Fibroblast of villous mesenchyme (primary cell): ENCODE data around the gene UBE3A. TPM values are rescaled to one million over a fixed set of nuclear protein-coding genes. Genes with fewer than 3 reads are reported as not detected.

Experiments
- DNase-seq: peaks from one replicate; pipeline ENCODE4 v3.0.0-alpha.2; 2010; ENCODE audit warnings: low read depth
- H3K4me3 ChIP-seq: 2 replicates; pipeline ENCODE4 v1.5.1; 2011; ENCODE audit warnings: low read depth, mild to moderate bottlenecking, low read length
- total RNA-seq: library from RNA; depleted of rRNA; stranded (reverse); fragments of >200 nt; gene quantifications from 2 replicates; pipeline ENCODE4 v1.2.3, GENCODE V29; 2012
- TF ChIP-seq, protein P1 (sequence below): IDR thresholded peaks from 2 replicates; pipeline ENCODE4 v1.5.1; 2012; ENCODE audit warnings: low read depth, mild to moderate bottlenecking, low read length; ENCODE audit not compliant: insufficient read depth

The UBE3A gene
- total RNA-seq, 1 donor: 96.7 TPM

DNA sequence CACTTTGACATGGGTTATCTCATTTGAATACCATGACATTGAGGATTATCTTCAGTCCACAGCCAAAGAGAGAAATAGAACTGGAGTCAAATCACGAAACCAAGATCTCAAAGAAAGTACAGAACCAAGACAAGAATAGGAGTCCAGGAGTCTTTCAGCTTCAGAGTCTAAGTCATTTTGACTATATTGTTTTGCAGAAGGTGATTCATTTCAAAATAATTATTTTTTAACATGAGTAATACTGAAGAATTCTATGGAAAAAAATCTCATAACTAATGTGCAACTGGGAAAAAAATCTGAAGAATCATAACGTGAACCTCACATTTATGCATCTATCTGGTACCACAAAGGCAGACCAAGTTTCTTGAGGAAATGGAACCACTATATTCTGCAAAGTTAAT is 60.3 kb downstream of the UBE3A start:
- no peak overlapping the region for H3K4me3 ChIP-seq
- DNase-seq: no peak
- TF ChIP-seq, protein P1, sequence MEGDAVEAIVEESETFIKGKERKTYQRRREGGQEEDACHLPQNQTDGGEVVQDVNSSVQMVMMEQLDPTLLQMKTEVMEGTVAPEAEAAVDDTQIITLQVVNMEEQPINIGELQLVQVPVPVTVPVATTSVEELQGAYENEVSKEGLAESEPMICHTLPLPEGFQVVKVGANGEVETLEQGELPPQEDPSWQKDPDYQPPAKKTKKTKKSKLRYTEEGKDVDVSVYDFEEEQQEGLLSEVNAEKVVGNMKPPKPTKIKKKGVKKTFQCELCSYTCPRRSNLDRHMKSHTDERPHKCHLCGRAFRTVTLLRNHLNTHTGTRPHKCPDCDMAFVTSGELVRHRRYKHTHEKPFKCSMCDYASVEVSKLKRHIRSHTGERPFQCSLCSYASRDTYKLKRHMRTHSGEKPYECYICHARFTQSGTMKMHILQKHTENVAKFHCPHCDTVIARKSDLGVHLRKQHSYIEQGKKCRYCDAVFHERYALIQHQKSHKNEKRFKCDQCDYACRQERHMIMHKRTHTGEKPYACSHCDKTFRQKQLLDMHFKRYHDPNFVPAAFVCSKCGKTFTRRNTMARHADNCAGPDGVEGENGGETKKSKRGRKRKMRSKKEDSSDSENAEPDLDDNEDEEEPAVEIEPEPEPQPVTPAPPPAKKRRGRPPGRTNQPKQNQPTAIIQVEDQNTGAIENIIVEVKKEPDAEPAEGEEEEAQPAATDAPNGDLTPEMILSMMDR: no peak

DNA sequence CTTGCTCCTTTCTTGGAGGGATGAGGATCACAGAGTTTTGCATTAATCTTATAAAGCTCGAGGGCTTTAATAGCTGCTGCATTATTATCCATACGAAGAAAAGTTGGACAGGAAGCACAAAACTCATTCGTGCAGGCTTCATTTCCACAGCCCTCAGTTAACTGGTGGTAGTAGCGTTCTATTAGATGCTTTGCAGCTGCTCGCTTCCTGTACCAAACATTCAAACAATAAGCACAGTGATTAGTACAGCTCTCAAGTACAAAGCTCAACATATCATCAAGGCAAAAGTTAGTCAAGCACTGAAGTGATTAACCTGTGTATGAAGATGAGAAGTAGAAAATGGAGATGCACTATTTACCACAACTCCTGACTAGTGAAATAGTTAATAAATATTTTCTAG is 63.3 kb downstream of the UBE3A start:
- no peak for DNase-seq

DNA sequence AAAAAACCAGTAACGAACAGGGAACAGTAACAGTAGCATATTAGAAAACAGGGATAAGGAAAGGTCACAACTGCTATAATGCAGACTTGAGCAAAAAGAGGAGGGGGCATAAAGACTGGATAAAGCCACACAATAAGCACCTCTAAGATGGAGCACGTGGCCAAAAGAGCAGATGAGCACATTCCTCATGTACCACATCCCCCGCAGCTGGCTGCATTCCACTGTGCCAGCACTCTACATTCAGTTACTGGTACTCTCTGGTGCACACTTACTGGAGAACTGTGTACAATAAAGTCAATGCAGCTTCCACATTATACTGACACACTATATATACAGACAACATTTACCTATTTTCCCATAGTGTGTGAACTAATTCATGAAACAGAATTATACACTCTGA is 64.7 kb downstream of the UBE3A start:
- TF ChIP-seq, protein P1: no peak
- H3K4me3 ChIP-seq: no peak overlapping the region
- DNase-seq: no peak

More for the DNA sequence above, 63.3 kb downstream of the UBE3A start:
- TF ChIP-seq, protein P1: no peak
- H3K4me3 ChIP-seq: no peak overlapping the region

DNA sequence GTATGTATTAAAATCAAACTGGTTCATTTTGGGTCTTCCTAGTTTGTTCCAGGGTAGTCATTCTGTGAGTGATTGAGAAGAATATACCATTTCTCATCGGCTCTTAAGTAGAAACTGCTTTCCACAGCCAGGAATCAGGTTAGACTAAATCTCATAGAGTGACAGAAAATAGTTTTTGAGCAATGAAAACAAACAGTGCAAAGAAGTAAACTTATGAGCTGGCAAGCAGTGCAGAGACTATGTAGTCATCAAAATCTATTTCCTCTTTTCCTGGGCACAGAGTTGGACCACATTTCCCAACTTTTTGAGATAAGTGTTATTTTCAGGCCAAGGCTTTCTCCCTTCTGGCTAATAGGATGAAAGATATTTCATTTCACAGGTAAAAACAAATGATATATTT is 66.5 kb downstream of the UBE3A start:
- no peak overlapping the region for H3K4me3 ChIP-seq
- TF ChIP-seq, protein P1: no peak
- DNase-seq: peak; percentile 40

DNA sequence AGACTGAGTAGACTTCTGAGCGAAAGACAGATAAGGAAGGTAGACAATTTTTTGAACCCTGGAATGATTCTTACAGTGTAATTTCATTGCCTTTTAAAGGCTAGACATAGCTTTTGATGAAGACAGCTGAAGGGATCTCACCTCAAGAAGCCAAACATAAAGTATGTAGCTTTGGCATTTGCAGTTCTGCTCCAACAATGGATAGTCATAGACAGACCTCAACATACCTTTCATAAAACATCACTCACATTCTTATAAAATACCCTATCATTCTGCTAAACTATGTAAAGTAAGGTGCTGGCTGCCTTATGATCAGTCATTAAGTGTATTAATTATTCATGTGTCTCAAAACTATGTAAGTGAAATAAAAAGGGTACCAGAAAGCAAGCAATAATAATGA is 70.0 kb downstream of the UBE3A start:
- H3K4me3 ChIP-seq: no peak overlapping the region
- TF ChIP-seq, protein P1: no peak
- DNase-seq: no peak

DNA sequence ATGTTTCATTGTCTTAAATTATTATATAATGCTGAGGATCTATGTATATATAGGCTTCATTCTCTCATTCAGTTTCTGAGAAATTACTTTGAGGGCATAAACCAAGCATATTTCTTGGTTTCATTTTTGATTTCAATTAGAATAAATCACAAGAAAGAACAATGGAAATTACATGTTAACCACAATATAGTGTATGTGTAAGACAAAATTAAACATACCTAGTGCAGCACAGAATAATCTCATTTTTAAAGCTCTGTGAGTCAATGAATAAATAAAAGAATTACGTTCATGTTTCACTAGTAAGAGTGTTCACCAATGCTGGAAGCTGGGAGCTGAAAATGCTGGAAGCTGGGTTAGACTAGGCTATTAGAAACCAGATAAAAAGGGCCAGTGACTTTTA is 72.8 kb downstream of the UBE3A start:
- TF ChIP-seq, protein P1: no peak
- DNase-seq: no peak
- no peak overlapping the region for H3K4me3 ChIP-seq

DNA sequence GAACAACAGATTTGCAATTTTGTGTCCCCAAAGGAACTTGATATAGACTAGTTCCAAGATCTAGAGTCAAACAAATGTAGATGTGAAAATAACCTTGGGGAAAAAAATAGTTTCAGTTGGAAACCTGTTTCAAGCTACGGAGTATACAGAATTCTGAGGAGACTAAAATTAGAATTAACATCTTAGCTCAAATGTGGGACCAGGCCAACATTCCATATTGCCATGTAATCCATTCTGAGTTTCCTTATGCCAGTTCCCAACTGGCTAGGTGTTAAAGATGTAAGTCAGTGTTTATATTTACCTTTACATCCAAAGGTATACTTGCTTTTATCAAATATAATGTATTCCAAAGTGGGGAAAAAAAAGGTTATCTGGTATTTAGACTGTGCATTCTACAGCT is 76.3 kb downstream of the UBE3A start:
- TF ChIP-seq, protein P1: no peak
- no peak for DNase-seq
- no peak overlapping the region for H3K4me3 ChIP-seq
